Ishikawa (cell line): ENCODE measurements around the gene TM4SF4.

Source experiments
- CREB1 ChIP-seq: IDR thresholded peaks from 2 replicates; pipeline ENCODE4 v1.6.1; 2012; ENCODE audit warnings: low read depth
- NFIC ChIP-seq: IDR thresholded peaks from 2 replicates; pipeline ENCODE4 v1.6.1; 2012
- RAD21 ChIP-seq: IDR thresholded peaks from 2 replicates; pipeline ENCODE4 v1.6.1; 2012; ENCODE audit warnings: low read depth
- TCF12 ChIP-seq: IDR thresholded peaks from 2 replicates; pipeline ENCODE4 v1.6.1; 2012; ENCODE audit warnings: low read depth
- ZBTB7A ChIP-seq: IDR thresholded peaks from 2 replicates; pipeline ENCODE4 v1.6.1; 2012; ENCODE audit warnings: low read depth
- TF ChIP-seq, protein P1 (sequence below): IDR thresholded peaks from 2 replicates; pipeline ENCODE4 v1.6.1; 2012

GRCh38 chr3:149442043-149442442 is 32.5 kb upstream of the TM4SF4 start:
- TF ChIP-seq NFIC, result no peak
- no peak for TF ChIP-seq TCF12
- TF ChIP-seq RAD21, result no peak
- TF ChIP-seq, protein P1, sequence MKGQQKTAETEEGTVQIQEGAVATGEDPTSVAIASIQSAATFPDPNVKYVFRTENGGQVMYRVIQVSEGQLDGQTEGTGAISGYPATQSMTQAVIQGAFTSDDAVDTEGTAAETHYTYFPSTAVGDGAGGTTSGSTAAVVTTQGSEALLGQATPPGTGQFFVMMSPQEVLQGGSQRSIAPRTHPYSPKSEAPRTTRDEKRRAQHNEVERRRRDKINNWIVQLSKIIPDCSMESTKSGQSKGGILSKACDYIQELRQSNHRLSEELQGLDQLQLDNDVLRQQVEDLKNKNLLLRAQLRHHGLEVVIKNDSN, result no peak
- TF ChIP-seq ZBTB7A, result no peak
- TF ChIP-seq CREB1, result no peak
